IPS-NIHi7 (cell line): Measurements from ENCODE around the gene SULT4A1.
"Not testable (repeated sequence)": the region's sequence is repeated elsewhere in the genome, so short reads cannot be mapped to it uniquely, and the experiment has no call there.

Experiments used
- DNase-seq: peaks from one replicate; pipeline ENCODE4 v3.0.0; 2012; ENCODE audit warnings: mixed read lengths; ENCODE audit errors: extremely low spot score

The SULT4A1 gene

GRCh38 chr22:43862074-43862881 is at the start of gene SULT4A1:
Gene SULT4A1, minus strand, starts transcription at chr22:43862513. Its CDS starts 131 bp downstream, at chr22:43862382.
- peak; percentile 73 for DNase-seq

- no peak for DNase-seq
Observed at GRCh38 chr22:43911351-43911750, 49.0 kb upstream of the SULT4A1 start.

GRCh38 chr22:43910178-43910695 is 47.9 kb upstream of the SULT4A1 start:
- no peak for DNase-seq

GRCh38 chr22:43909708-43910107 is 47.4 kb upstream of the SULT4A1 start:
- no peak for DNase-seq

- DNase-seq: no peak
Observed at GRCh38 chr22:43905681-43906080, 43.4 kb upstream of the SULT4A1 start.

GRCh38 chr22:43904412-43904811 is 42.1 kb upstream of the SULT4A1 start:
- not testable (repeated sequence) for DNase-seq

- not testable (repeated sequence) for DNase-seq
Observed at GRCh38 chr22:43903033-43903432, 40.7 kb upstream of the SULT4A1 start.

GRCh38 chr22:43901976-43902643 is 39.8 kb upstream of the SULT4A1 start:
- no peak for DNase-seq

GRCh38 chr22:43900206-43900605 is 37.9 kb upstream of the SULT4A1 start:
- no peak for DNase-seq

GRCh38 chr22:43897751-43898261 is 35.5 kb upstream of the SULT4A1 start:
- DNase-seq: no peak

- DNase-seq: peak; percentile 44
Observed at GRCh38 chr22:43895986-43896645, 33.8 kb upstream of the SULT4A1 start.

- no peak for DNase-seq
Observed at GRCh38 chr22:43894122-43894521, 31.8 kb upstream of the SULT4A1 start.

- no peak for DNase-seq
Observed at GRCh38 chr22:43893266-43893665, 31.0 kb upstream of the SULT4A1 start.

GRCh38 chr22:43892183-43892894 is 30.0 kb upstream of the SULT4A1 start:
- DNase-seq: peak; percentile 31

GRCh38 chr22:43891360-43892182 is 29.3 kb upstream of the SULT4A1 start, which contains the start of gene PNPLA5:
Gene PNPLA5, minus strand, starts transcription at chr22:43892013. Its CDS starts 133 bp downstream, at chr22:43891880.
- DNase-seq: peak; percentile 79

GRCh38 chr22:43890901-43891331 is 28.6 kb upstream of the SULT4A1 start:
- DNase-seq: no peak

GRCh38 chr22:43889860-43890253 is 27.5 kb upstream of the SULT4A1 start:
- DNase-seq: peak; percentile 38

- DNase-seq: no peak
Observed at GRCh38 chr22:43889201-43889859, 27.0 kb upstream of the SULT4A1 start.

- no peak for DNase-seq
Observed at GRCh38 chr22:43888740-43889139, 26.4 kb upstream of the SULT4A1 start.

GRCh38 chr22:43887391-43887790 is 25.1 kb upstream of the SULT4A1 start:
- DNase-seq: no peak
